Raji (cell line): ENCODE results near the gene REEP2.

Experiments
- POLR2A ChIP-seq: IDR thresholded peaks from 2 replicates; pipeline ENCODE4 v1.6.1; 2011; ENCODE audit warnings: low read depth, low read length, control low read depth; ENCODE audit not compliant: insufficient read depth

REEP2 gene

GRCh38 chr5:138445547-138446271 is 6.9 kb downstream of the REEP2 start:
- no peak for TF ChIP-seq POLR2A

DNA sequence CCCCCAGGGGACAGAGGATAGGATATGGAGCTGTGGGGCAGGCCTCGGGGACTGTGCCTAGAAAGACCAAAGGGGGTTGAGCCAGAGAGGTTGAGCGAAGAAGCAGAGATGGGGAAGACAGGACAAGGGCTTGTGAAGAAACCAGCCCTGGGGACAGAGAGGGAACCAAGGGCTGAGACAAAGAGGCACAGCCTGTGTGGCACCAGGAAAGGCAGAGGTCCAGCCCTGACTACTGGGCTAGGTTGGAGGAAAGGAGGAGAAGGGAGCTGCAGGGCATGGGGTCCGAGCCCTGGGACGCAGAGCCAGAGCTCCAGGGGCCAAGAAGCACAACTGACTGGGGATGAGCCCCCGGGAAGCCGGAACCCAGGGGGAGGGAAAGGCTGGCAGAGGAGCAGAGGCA is 9.2 kb downstream of the REEP2 start:
- no peak for TF ChIP-seq POLR2A

- TF ChIP-seq POLR2A = no peak
Measured at GRCh38 chr5:138448481-138449398, 9.9 kb downstream of the REEP2 start.

GRCh38 chr5:138449501-138450239 is 10.8 kb downstream of the REEP2 start:
- no peak for TF ChIP-seq POLR2A

DNA sequence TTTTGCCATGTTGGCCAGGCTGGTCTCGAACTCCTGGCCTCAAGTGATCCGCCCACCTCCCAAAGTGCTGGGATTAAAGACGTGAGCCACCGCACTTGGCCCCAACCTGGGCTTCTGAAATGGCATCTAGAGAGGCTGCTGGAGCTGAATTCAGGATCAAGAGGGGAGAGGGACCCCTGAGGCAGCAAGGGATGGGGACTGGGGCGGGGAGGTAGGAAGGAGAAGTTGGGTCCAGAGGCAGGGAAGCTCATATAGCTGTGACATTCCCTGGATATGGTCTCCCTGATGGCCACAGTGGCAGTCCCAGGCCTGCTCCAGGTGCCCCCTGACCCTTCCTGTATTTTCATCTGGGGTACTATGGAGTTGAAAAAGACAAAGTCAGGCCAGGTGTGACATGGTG is 12.1 kb downstream of the REEP2 start:
- TF ChIP-seq POLR2A = no peak

DNA sequence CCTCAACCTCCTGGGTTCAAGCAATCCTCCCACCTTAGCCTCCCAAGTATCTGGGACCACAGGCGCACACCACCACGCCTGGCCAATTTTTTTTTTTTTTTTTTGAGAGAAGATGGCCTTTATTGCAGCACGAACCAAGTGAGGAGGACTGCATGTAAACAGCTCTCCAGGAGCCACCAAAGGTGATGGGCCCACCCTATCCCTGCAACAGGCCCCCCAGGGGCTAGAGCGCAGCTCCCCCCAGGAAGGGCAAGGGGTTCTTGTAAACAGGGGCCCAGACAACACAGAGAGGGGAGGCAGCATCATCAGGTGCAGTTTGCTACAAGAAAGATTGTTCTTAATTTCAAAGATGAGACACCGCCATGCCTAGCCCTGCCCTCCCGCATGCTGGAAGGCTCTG is 13.9 kb downstream of the REEP2 start:
- TF ChIP-seq POLR2A = no peak

GRCh38 chr5:138453590-138453989 is 14.7 kb downstream of the REEP2 start:
- TF ChIP-seq POLR2A = no peak

DNA sequence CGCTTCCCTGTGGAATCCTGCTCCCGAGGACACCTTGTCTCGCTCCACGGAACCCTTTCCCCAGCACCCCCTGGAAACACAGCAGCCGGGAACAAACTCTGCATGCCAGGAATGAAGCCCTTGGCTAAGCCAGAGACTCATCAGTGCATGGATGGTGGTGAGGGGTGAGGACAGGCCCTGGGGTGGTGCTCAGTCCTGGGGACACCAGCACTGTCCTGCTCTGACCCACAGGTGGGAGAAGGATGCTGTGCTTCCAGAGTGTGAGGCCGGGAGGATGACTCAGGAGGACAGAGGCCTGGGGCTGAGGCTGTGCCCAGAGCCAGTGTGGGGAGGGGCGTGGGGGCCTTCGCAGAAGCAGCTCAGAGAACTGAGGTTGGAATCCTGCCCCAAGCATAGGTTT is 15.3 kb downstream of the REEP2 start:
- no peak for TF ChIP-seq POLR2A

DNA sequence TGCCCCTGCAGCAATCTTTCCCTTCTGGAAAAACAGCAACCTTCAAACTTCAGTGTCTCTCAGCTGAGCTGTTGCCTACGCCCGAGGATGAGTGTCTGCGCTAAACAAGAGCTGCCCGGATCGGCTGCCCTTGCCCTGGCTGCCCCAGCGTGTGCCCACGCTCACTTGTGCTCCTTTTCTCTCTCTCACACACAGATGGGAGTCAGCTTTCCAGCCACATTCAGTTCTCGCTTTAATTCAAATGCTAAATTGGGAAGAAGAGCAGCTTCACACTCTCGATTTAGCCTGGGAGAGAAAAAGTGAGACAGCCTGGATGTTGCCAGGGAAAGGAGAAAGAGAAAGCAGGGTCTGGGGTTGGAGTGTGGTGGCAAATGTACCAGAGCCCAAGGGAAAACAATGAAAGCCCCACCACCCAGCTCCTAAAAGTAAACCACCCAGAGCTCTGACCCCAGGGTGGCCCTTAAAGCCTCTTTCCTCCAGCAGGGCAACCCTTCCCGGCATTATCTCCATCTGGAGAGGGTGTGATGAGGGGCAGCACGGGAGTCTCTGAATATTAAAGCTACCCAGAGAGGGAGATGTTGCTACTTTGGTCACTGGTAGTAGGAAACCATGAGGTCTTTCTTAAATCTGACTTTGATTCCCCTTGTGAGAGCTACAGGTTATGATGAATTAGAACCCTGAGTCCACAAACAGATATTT is 16.5 kb downstream of the REEP2 start:
- no peak for TF ChIP-seq POLR2A

- no peak for TF ChIP-seq POLR2A
Measured at GRCh38 chr5:138457531-138458275, 18.8 kb downstream of the REEP2 start.

- TF ChIP-seq POLR2A = no peak
Measured at GRCh38 chr5:138458384-138458783, 19.5 kb downstream of the REEP2 start.

DNA sequence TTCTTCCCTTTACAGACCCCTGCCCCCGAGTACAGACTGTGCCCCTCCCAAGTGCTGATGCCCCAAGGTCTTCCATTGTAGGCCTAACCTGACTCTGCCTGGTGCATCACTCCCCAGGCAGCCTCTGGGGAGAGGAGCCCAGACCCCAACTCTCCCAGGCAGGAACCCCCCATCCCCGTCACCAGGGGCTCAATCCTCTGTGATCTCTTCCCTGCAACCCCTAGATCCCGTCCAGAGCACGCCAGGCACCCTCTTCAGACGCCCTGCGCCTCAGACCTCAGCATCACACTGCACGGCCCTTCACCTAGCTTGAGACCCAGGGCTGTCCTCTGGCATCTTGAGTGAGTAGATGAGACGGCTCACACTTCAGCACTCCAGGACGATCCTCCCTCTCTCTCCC is 20.0 kb downstream of the REEP2 start:
- no peak for TF ChIP-seq POLR2A

DNA sequence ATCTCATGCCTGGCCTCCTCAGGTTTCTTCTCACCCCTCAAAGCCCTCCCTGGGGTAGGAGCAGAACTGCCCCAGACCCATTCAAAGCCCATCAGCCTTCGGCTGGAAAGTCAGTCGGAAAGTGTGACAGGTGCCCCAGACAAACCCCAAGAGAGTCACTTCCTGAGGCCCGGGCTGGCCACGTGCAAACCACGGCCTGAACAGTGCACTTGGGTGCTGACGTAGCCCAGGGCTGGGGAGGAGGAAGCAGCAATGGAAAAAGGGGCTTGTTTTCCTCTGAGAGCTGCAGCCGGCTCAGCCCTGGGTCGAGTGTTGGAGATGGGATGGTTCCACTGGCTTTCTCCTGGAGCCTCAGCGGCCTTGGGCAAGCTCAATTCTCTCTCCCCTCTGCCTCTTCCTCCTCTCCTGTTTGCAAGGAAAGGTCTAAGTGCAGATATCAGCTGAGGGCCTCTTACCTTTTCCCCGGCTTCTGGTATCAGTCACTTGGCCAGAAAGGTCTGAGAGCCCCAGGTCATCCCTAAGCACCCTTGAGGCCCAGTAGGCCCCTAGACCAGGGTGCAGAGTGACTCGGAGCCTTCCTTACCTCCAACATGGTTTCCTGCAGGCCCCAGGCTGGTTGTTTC is 20.6 kb downstream of the REEP2 start:
- no peak for TF ChIP-seq POLR2A
